Tibial nerve (tissue), 4 donors: Measurements from ENCODE around the gene CXCR4. TPM values are rescaled to one million over a fixed set of nuclear protein-coding genes. Genes with fewer than 3 reads are reported as not detected.
"Not testable (repeated sequence)": the region's sequence is repeated elsewhere in the genome, so short reads cannot be mapped to it uniquely, and the experiment has no call there.

Source experiments
- DNase-seq, 2 donors: peaks; one replicate each; pipeline ENCODE4 v3.0.0-alpha.2; 2019; ENCODE audit warnings: low spot score in 2 of 2
- H3K27ac ChIP-seq, 4 donors: fragments of 200-600 bp; sonication (generic) in 3 of 4; one replicate each; pipeline ENCODE4 v1.5.1; 2017 to 2019; ENCODE audit warnings: mild to moderate bottlenecking in 1 of 4
- H3K27me3 ChIP-seq, 2 donors: fragments of 200-600 bp; sonication (generic) in 1 of 2; one replicate each; pipeline versions ENCODE4 v1.5.1 to v1.6.0; 2017 to 2019
- H3K36me3 ChIP-seq, 3 donors: fragments of 200-600 bp; sonication (generic); one replicate each; pipeline ENCODE4 v1.5.1; 2018 to 2019
- H3K4me1 ChIP-seq, 4 donors: fragments of 200-600 bp; sonication (generic) in 3 of 4; one replicate each; pipeline ENCODE4 v1.5.1; 2017 to 2019
- H3K4me3 ChIP-seq, 4 donors: fragments of 200-600 bp; sonication (generic) in 3 of 4; one replicate each; pipeline ENCODE4 v1.5.1; 2017 to 2019; ENCODE audit warnings: mild to moderate bottlenecking in 1 of 4, moderate library complexity in 1 of 4
- H3K9me3 ChIP-seq, 4 donors: fragments of 200-600 bp; sonication (generic) in 3 of 4; one replicate each; pipeline ENCODE4 v1.5.1; 2017 to 2019
- EP300 ChIP-seq, 2 donors: sonication (generic); formaldehyde crosslinking; IDR thresholded peaks; one replicate each; pipeline ENCODE4 v1.6.1; 2017; ENCODE audit warnings: antibody characterized with exemption in 2 of 2, mild to moderate bottlenecking in 1 of 2
- POLR2A ChIP-seq, 2 donors: fragments of 450-650 bp; IDR thresholded peaks; one replicate each; pipeline ENCODE4 v1.6.1; 2017; ENCODE audit warnings: antibody characterized with exemption in 2 of 2, mild to moderate bottlenecking in 2 of 2, moderate library complexity in 2 of 2
- WGBS, 2 donors: methylation state at CpG; one replicate each; pipeline ENCODE4 v1.1.5; 2018; 5-methylcytosine and 5-hydroxymethylcytosine counted together
- total RNA-seq, 4 donors: library from RNA; depleted of rRNA; stranded (reverse); fragments of >200 nt; gene quantifications; one replicate each; pipeline ENCODE4 v1.1.0, GENCODE V29; 2016
- TF ChIP-seq, protein P1 (sequence below), 5 experiments: fragments of 200-600 bp in 3 of 5; fragments of 450-650 bp in 2 of 5; sonication (generic) in 3 of 5; IDR thresholded peaks; one replicate each; pipeline ENCODE4 v1.5.1; 2016 to 2019; ENCODE audit warnings: antibody characterized with exemption in 5 of 5, mild to moderate bottlenecking in 3 of 5, moderate library complexity in 2 of 5

The CXCR4 gene
- total RNA-seq, 4 donors from 2014 or later, result 21.3 to 38.5 (median 31.9) TPM

DNA sequence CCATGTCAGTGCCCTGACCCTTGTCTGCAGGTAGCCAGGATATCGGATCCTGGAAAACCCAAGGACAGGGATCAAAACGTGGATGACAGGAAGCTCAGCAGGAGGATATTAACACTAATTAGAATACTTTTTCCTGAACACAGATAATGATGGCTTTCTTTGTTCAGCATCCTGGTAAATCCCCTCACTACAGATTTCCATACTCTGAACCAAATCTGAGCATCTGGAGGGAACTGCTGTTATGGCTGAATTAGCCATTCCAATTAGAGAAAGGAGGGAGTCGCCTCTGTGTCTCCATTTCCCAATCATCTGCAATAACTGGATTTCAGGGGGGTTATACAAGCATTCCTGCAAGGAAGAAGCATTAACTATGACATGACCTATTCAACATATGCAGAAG lies 24.4 kb downstream of the CXCR4 start:
- Histone ChIP-seq H3K36me3 (no peaks in the 10 kb centered on the region), H3K27ac (no peak overlapping the region), H3K4me3 (no peak overlapping the region), H3K4me1 (no peaks in the 10 kb centered on the region), H3K9me3 (no peaks in the 10 kb centered on the region), H3K27me3 (no peaks in the 10 kb centered on the region)
- no peak for DNase-seq
- WGBS, 2 donors, result 47 to 53% methylated on average over 3 of the region's 3 CpGs
- no peak for TF ChIP-seq EP300 (IDR thresholded peaks at IDR 0.05)
- TF ChIP-seq, protein P1, sequence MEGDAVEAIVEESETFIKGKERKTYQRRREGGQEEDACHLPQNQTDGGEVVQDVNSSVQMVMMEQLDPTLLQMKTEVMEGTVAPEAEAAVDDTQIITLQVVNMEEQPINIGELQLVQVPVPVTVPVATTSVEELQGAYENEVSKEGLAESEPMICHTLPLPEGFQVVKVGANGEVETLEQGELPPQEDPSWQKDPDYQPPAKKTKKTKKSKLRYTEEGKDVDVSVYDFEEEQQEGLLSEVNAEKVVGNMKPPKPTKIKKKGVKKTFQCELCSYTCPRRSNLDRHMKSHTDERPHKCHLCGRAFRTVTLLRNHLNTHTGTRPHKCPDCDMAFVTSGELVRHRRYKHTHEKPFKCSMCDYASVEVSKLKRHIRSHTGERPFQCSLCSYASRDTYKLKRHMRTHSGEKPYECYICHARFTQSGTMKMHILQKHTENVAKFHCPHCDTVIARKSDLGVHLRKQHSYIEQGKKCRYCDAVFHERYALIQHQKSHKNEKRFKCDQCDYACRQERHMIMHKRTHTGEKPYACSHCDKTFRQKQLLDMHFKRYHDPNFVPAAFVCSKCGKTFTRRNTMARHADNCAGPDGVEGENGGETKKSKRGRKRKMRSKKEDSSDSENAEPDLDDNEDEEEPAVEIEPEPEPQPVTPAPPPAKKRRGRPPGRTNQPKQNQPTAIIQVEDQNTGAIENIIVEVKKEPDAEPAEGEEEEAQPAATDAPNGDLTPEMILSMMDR (IDR thresholded peaks at IDR 0.05), result no peak
- no peak for TF ChIP-seq POLR2A (IDR thresholded peaks at IDR 0.05)

DNA sequence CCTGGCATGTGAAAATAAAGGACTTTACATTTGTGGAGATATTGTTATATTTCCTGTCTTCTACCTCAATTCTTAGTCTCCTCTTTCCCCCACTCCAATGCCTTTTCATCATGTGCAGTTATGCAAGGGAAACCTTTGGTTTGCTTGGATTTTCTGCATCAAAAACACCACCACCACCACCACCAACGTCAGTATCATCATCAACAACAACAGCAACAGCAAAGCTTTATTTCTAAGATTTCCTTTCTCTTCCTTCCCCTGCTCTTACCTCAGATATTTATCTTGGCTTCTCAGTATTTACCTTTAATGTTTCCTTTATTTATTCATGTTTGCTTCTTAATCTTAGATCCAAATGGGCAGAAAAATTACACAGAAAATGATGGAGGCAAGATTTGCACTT lies 26.1 kb downstream of the CXCR4 start:
- TF ChIP-seq EP300 (IDR thresholded peaks at IDR 0.05), result no peak
- TF ChIP-seq, protein P1 (IDR thresholded peaks at IDR 0.05), result no peak
- no peak for TF ChIP-seq POLR2A (IDR thresholded peaks at IDR 0.05)
- no peaks in the 10 kb centered on the region for H3K27me3 ChIP-seq
- H3K27ac ChIP-seq, result no peak overlapping the region
- no peaks in the 10 kb centered on the region for H3K4me1 ChIP-seq
- 29 to 38% methylated on average over 1 of the region's 1 CpG for WGBS, 2 donors
- no peak for DNase-seq
- peaks cover 0 to 5% (median 0%) of the 10 kb centered on the region in 4 donors for H3K9me3 ChIP-seq
- no peak overlapping the region for H3K4me3 ChIP-seq
- H3K36me3 ChIP-seq, result no peaks in the 10 kb centered on the region

DNA sequence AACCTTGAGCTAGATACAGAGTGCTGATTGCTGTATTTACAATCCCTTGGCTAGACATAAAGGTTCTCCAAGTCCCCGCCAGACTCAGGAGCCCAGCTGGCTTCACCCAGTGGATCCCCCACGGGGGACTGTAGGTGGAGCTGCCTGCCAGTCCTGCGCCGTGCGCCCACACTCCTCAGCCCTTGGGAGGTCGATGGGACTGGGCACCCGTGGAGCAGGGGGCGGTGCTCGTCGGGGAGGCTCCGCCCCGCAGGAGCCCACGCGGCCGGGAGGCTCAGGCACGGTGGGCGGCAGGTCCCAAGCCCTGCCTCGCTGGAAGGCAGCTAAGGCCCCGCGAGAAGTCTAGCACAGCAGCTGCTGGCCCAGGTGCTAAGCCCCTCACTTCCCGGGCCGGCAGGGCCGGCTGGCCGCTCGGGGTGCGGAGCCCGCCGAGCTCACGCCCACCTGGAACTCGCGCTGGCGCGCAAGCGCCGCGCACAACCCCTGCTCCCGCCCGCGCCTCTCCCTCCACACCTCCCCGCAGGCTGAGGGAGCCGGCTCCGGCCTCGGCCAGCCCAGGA lies 30.0 kb downstream of the CXCR4 start:
- H3K27me3 ChIP-seq, H3K4me3 ChIP-seq, H3K9me3 ChIP-seq, DNase-seq, H3K27ac ChIP-seq, H3K36me3 ChIP-seq, H3K4me1 ChIP-seq: not testable (repeated sequence)
- 96 to 97% methylated on average over 16 to 38 of the region's 43 CpGs for WGBS, 2 donors

DNA sequence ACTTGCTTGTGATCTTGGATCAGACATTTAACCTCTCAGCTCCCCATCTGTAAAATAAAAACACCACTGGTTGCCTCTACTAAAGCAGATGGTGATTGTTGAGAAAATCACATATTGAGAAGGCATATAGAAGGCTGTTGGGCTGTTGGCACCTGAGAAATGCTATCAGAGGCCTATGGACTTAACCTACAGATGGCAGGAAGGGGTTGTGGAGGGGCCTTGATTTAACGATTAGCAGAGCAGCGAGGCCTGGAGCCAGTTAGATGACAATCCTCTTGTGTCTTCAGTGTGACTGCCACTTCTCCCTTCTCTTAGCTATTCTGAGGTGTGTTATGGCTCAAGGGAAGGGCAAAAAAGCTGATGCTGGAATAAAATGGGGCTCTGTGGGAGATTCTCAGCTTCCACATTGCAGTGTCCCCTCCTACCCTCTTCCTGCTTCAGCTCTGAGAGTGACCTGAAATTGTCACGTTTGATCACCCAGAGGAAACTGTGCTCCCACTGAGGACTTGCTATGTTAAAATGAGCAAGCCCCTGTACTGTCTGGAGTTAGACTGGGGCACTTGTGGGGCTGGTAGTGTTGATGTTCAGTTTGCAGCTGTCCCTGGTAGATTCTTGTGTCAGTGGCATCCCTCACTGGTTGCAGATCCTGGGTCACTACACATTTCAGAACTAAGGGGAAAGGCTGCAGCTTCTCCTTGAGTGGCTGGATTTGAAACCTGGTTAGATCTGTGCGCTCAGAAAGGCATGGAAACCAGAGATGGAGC lies 31.5 kb downstream of the CXCR4 start:
- WGBS, 2 donors, result 67 to 73% methylated on average over 4 of the region's 4 CpGs
- no peaks in the 10 kb centered on the region for H3K4me1 ChIP-seq
- no peaks in the 10 kb centered on the region for H3K27me3 ChIP-seq
- DNase-seq, result no peak
- H3K36me3 ChIP-seq, result no peaks in the 10 kb centered on the region
- no peak overlapping the region for H3K27ac ChIP-seq
- no peak overlapping the region for H3K4me3 ChIP-seq
- H3K9me3 ChIP-seq, result peaks cover 0 to 5% (median 0%) of the 10 kb centered on the region in 4 donors
- TF ChIP-seq, protein P1 (IDR thresholded peaks at IDR 0.05), result no peak
- no peak for TF ChIP-seq EP300 (IDR thresholded peaks at IDR 0.05)
- no peak for TF ChIP-seq POLR2A (IDR thresholded peaks at IDR 0.05)

DNA sequence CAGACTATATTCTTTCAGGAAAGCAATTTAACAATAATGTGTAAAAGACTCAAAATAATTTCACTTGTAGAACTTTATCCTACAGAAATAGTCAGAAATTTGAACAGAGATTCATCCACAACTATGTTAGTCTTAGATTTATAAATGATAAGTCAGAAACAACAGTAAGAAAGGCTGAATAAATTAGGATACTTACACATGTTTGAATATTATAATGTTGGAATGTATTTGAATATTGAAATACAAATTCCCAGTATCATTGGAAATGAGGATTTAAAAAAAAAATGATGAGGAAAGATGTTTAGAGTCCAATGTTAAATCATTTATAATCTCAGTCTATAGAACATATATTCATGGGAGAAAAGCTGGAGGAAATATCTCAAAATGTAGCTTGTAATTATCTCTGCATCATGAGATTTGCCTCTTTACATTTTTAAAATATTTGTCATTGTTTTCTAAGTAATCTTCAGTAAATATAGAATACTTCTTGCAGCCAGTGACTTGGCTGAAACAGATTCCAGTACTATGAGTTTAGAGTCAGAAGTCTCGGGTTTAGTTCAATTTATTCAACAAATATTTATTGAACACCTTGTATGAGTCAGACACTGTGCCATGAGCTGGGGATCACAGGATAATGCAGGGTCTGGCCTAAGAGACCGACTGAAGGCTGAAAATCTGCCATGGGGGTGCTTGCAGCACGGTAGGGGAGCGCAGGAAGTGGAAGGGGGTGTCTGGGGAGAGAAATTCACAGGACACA lies 32.3 kb downstream of the CXCR4 start:
- DNase-seq, result no peak
- Histone ChIP-seq H3K4me3 (no peak overlapping the region), H3K9me3 (peaks cover 0 to 5% (median 0%) of the 10 kb centered on the region in 4 donors), H3K27ac (no peak overlapping the region), H3K27me3 (no peaks in the 10 kb centered on the region), H3K36me3 (no peaks in the 10 kb centered on the region), H3K4me1 (no peaks in the 10 kb centered on the region)
- WGBS, 2 donors, result 74 to 79% methylated on average over 4 of the region's 4 CpGs
- TF ChIP-seq EP300 (IDR thresholded peaks at IDR 0.05), result no peak
